Measurements from ENCODE around the gene BACH2.
"Not testable (repeated sequence)": the region's sequence is repeated elsewhere in the genome, so short reads cannot be mapped to it uniquely, and the experiment has no call there.

Gene BACH2

GRCh38 chr6:89925826-89926225 is 370.8 kb downstream of the BACH2 start:
- DNase-seq: no peak

DNA sequence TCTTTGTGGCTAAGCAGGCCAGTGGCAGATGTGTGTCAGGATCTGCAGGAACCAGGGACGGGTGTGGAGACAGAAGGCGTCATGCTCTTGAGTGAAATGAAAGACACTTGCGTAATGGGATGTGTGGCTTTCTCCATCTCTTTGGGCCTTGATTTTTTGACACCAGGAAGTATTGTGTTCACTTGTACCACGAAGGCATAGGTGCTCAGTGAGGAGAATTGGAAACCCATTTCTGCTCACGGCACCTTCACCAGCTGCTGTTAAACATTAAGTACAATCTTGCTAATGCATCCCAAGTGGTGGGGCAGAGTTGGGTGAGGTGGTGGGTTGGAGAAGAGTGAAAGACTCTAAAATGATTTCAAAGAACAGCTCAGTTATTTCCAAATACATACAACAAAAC is 372.4 kb downstream of the BACH2 start:
- DNase-seq: no peak

- no peak for DNase-seq
Observed at GRCh38 chr6:89921691-89922090, 375.0 kb downstream of the BACH2 start.

GRCh38 chr6:89921197-89921596 is 375.4 kb downstream of the BACH2 start:
- no peak for DNase-seq

DNA sequence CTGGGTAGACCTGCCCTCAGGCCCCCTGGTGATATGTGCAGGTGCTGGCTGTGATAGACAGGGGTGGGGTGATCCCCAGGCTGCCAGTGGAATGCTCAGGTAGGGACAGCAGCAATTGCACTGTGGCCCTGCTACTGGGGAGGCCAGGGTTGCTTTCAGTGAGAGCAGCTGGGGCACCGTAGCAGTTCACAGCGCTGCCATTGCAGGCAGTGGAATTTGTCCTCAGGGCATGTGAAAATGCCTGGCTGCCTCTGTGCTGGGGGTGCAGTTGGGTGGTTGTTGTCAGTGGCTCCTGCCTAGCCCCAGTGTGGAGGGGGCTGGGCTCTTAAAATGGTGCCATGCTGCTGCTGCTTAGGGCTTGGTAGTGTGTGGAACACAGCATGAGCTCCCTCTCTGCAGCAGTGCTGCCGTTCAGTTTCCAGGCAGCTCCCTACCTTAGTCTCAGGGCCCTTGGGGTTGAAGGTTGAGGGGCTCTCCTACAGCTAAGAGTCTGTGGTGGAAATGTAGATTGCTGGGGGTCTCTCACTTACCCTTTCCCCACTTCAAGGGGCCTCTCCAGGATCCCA is 378.8 kb downstream of the BACH2 start:
- no peak for DNase-seq

DNA sequence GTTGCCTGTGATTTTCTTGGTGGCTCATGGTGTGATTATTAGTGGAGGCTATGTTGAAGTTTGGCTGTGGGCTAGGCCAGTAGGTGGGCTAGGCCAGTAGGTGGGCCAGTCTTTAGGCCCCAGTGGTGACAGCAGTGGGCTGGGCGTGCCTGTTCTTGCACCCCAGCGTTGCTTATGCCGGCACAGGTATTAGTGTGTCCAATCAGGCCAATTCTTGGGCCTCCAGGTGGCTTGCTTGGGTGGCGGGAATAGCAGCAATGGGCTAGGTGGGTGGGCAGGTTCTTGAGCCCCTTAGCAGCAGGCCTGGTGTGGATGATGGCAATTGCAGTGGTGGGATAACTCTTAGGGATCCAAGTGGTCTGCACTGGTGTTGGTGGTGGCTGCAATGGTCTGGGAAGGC is 379.4 kb downstream of the BACH2 start:
- DNase-seq: no peak

DNA sequence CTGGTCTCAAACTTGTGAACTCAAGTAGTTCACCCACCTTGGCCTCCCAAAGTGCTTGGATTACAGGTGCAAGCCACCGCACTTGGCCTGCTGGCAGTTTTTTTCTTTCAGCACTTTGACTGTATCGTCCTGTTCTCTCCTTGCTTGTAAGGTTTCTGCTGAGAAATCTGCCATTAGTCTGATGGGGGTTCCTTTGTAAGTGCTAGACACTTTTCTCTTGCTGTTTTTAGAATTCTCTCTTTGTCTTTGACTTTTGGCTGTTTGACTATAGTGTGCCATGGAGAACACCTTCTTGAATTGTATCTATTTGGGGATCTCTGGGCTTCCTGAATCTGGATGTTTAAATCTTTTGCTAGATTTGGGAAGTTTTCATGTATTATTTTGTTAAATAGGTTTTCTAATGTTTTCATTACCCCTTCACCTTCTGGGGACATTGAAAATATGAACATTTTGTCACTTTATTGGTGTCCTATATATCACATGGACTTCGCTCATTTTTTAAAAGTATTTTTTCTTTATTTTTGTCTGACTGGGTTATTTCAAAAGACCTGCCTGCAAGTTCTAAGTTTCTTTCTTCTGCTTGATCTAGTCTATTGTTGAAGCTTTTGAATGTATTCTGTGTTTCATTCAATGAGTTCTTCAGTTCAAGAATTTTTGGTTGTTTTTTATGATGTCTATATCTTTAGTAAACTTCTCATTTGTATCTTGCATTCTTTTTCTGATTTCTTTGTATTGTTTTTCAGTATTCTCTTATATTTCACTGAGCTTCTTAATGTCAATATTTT is 380.3 kb downstream of the BACH2 start:
- no peak for DNase-seq

DNA sequence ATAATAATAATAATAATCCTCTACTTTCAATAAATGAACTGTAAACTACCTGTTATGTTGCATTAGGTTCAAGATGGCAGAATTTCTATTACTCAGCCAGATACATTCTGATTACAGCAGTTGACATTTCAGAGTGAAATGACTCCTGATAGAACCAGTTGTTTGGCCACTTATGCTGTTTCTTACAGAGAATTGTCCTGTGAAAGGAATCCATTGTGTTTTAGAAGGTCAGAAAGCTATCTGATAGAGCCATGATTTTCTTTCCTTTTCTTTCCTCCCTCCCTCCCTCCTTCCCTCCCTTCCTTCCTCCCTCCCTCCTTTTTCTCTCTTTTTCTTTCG is 385.8 kb downstream of the BACH2 start:
- DNase-seq: no peak

DNA sequence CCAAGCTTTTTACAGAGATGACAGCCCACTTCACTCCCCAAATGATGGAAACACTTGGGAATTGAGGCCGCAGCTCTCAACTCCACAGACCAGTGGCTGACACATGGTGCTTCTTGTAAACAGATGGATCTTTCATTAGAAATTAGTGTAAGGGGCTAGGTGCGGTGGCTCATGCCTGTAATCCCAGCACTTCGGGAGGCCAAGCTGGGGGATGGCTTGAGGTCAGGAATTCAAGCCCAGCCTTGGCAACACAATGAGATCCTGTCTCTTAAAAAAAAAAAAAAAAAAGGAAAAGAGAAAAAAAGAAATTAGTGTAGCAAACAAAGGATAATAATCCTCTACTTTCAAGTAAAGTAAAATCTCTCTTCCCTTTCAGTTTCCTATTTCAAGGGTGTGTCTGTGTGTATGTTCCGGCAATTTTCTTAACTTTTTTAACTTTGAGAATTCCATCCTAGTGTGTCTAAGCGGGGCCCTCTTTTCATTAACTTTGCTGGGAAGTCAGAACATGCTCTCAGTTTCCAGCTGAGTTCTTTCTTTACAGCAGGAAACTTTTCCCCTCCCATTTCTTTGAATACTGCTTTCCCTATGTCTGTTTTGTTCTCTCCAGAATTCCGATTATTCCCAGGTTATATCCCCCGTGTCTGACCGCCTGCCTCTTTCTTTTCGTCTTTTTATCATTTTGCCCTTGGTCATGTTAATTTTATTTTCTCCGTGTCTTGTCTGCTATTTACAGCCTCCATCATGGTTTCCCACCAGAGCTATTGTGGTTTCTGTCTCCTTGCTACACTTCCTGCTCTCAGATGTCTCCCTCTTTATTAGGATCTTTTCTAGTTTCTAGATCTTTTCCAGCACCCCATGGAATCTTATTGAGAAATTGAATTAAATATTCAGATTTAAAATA is 386.4 kb downstream of the BACH2 start:
- not testable (repeated sequence) for DNase-seq

- no peak for DNase-seq
Observed at GRCh38 chr6:89895276-89895874, 401.3 kb downstream of the BACH2 start.

DNA sequence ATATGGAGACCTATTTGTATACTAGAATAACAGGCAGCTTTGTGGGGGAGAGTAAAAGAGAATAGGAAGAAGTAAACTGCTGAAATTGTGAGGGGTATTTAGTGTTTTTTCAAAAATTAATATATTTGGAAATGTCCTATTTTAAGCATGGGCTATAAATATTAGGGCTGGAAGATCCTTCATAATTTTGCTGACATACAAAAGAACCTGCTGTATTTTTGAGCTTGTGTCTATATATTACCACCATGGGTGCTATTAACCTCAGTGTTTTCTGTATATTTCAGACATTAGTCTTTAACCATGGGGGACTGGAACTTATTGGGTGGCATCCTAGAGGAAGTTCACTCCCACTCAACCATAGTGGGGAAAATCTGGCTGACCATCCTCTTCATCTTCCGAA is 402.5 kb downstream of the BACH2 start, which contains the start of gene GJA10:
Gene GJA10, plus strand, starts transcription at position 301 of the 400 bp plus-strand sequence. Its CDS starts 0 bp downstream, at position 301.
- no peak for DNase-seq

DNA sequence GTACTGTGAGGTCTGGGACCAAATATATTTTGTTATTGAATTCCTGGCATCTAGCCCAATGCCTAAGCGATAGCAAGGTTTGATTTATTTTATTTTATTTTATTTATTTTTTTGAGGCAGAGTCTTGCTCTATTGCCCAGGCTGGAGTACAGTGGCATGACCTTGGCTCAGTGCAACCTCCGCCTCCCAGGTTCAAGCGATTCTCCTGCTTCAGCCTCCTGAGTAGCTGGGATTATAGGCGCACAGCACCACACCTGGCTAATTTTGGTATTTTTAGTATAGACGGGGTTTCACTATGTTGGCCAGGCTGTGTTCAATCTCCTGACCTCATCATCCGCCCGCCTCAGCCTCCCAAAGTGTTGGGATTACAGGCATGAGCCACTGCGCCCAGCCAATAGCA is 404.1 kb downstream of the BACH2 start:
- DNase-seq: not testable (repeated sequence)

GRCh38 chr6:89890845-89891528 is 405.7 kb downstream of the BACH2 start:
- DNase-seq: not testable (repeated sequence)

DNA sequence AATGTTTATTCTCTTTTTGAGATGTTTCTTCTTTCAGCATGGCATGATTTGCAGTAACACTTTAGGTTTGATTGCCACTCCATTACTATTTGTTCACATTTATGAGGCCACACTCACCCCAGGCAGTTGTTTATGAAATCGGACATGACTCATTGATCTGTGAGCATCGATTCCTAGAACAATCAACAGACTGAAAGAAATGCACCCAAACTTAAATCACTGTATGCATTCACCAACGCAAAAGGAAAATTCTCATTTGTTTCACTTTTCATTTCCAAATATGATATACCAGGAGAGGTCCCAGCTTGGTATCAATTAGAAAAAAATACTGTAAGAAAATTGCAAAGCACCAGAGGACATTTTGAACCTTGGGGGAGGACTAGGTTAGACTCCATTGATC is 407.8 kb downstream of the BACH2 start:
- no peak for DNase-seq

GRCh38 chr6:89888138-89888514 is 408.5 kb downstream of the BACH2 start:
- no peak for DNase-seq

- DNase-seq: no peak
Observed at GRCh38 chr6:89887452-89888137, 409.0 kb downstream of the BACH2 start.

- no peak for DNase-seq
Observed at GRCh38 chr6:89886378-89887120, 410.1 kb downstream of the BACH2 start.
